GM12878 (cell line): Measurements from ENCODE around the gene ZNF501. TPM values are rescaled to one million over a fixed set of nuclear protein-coding genes. Genes with fewer than 3 reads are reported as not detected.

Experiments used
- ATAC-seq: fragments of 200-7000 bp; cut with Tn5 transposase; 3 replicates; pipeline ENCODE4 v1.9.1; 2020; ENCODE audit warnings: mild to moderate bottlenecking, moderate library complexity
- Bru-seq: library from RNA; stranded (reverse); fragments of 400-500 nt; gene quantifications from one replicate; lab custom pipeline; 2021; lab: Mats Ljungman, UMichigan
- BruChase-seq, 2 experiments: library from RNA; stranded (reverse); fragments of 400-500 nt; gene quantifications; one replicate each; lab custom pipeline; 2021; lab: Mats Ljungman, UMichigan
- BruUV-seq: library from RNA; stranded (reverse); fragments of 400-500 nt; replicated peaks from 2 replicates; lab custom pipeline; 2021; lab: Mats Ljungman, UMichigan
- CTCF ChIA-PET: fragments of 300-600 bp; sonication (Branson Sonifier 250); formaldehyde crosslinking; extraction: SDS; loops from one replicate; lab custom pipeline; 2021; ENCODE audit warnings: inconsistent platforms; lab: Yijun Ruan, JAX
- POLR2A ChIA-PET: fragments of 350-600 bp; formaldehyde crosslinking; extraction: SDS; loops from one replicate; lab custom pipeline; 2021; ENCODE audit warnings: inconsistent platforms; lab: Charles Lee
- RAD21 ChIA-PET: fragments of 300-600 bp; sonication (Branson Sonifier 250); formaldehyde crosslinking; loops from one replicate; lab custom pipeline; 2023; ENCODE audit warnings: antibody characterized with exemption; ENCODE audit not compliant: unreplicated experiment; lab: Charles Lee
- SMC1A ChIA-PET: fragments of 300-600 bp; sonication (Branson Sonifier 250); formaldehyde crosslinking; loops from one replicate; lab custom pipeline; 2023; ENCODE audit not compliant: unreplicated experiment, uncharacterized antibody; lab: Charles Lee
- DNase-seq: peaks from one replicate; pipeline ENCODE4 v3.0.0-alpha.2; 2011; ENCODE audit warnings: low read depth, low spot score
- FAIRE-seq: peaks from 3 replicates; lab custom pipeline; 2011; peaks lifted over from hg19 to GRCh38; lab: Jason Lieb, UNC
- H2AFZ ChIP-seq: 2 replicates; pipeline ENCODE4 v1.6.0; 2011; ENCODE audit warnings: low read depth, low read length, control low read depth; ENCODE audit not compliant: control insufficient read depth
- H3K27ac ChIP-seq: 2 replicates; pipeline ENCODE4 v1.5.1; 2011; ENCODE audit warnings: control low read depth; ENCODE audit not compliant: control insufficient read depth, insufficient read depth
- H3K27me3 ChIP-seq, 2 experiments: replicated peaks in 1 of 2; 2 replicates each; pipeline versions ENCODE4 v1.6.0 to v1.6.1; 2011; ENCODE audit warnings: low read length in 1 of 2; ENCODE audit not compliant: control insufficient read depth in 2 of 2, insufficient read depth in 2 of 2
- H3K36me3 ChIP-seq, 2 experiments: 2 replicates each; pipeline ENCODE4 v1.5.1; 2011; ENCODE audit warnings: low read length in 1 of 2; ENCODE audit not compliant: control insufficient read depth in 2 of 2, insufficient read depth in 2 of 2
- H3K4me1 ChIP-seq: 2 replicates; pipeline ENCODE4 v1.6.1; 2011; ENCODE audit warnings: mild to moderate bottlenecking, low read length, moderate library complexity, mixed read lengths; ENCODE audit not compliant: control insufficient read depth, insufficient read depth
- H3K4me2 ChIP-seq: 2 replicates; pipeline ENCODE4 v1.6.0; 2011; ENCODE audit warnings: control low read depth; ENCODE audit not compliant: control insufficient read depth, insufficient read depth
- H3K4me3 ChIP-seq: fragments of 200-600 bp; sonication (generic); 2 replicates; pipeline ENCODE4 v1.5.1; 2016
- H3K79me2 ChIP-seq: 2 replicates; pipeline ENCODE4 v1.6.0; 2011; ENCODE audit warnings: low read length; ENCODE audit not compliant: control insufficient read depth, insufficient read depth
- H3K9ac ChIP-seq: 2 replicates; pipeline ENCODE4 v1.8.0; 2011; ENCODE audit warnings: low read length, control low read depth, mixed read lengths; ENCODE audit not compliant: control insufficient read depth, insufficient read depth
- H3K9me3 ChIP-seq: replicated peaks from 3 replicates; pipeline ENCODE4 v1.5.1; 2011; ENCODE audit warnings: mild to moderate bottlenecking, low read length; ENCODE audit not compliant: control insufficient read depth, insufficient read depth
- H4K20me1 ChIP-seq: 2 replicates; pipeline ENCODE4 v1.6.0; 2011; ENCODE audit not compliant: control insufficient read depth, insufficient read depth
- CHD2 ChIP-seq: IDR thresholded peaks from 2 replicates; pipeline ENCODE4 v1.6.1; 2011; ENCODE audit warnings: low read depth, low read length, improper control_type of control experiment, borderline replicate concordance
- CREB1 ChIP-seq: IDR thresholded peaks from 2 replicates; pipeline ENCODE4 v1.6.1; 2012; ENCODE audit warnings: low read depth, mild to moderate bottlenecking, inconsistent platforms
- GATAD2B ChIP-seq: fragments of 450-650 bp; conservative IDR thresholded peaks from 2 replicates; pipeline ENCODE4 v1.6.1; 2017; ENCODE audit warnings: low read depth, mild to moderate bottlenecking, moderate library complexity
- IRF4 ChIP-seq: IDR thresholded peaks from 2 replicates; pipeline ENCODE4 v1.6.1; 2011; ENCODE audit warnings: low read depth, low read length
- KLF5 ChIP-seq: fragments of 450-650 bp; IDR thresholded peaks from 2 replicates; pipeline ENCODE4 v1.6.1; 2014; ENCODE audit warnings: mild to moderate bottlenecking; ENCODE audit not compliant: partially characterized antibody
- NRF1 ChIP-seq: conservative IDR thresholded peaks from 2 replicates; pipeline ENCODE4 v1.6.1; 2011; ENCODE audit warnings: mild to moderate bottlenecking, low read depth, low read length, improper control_type of control experiment
- PML ChIP-seq: IDR thresholded peaks from 2 replicates; pipeline ENCODE4 v1.6.1; 2012; ENCODE audit warnings: low read length, inconsistent platforms
- POU2F2 ChIP-seq: IDR thresholded peaks from 3 replicates; pipeline ENCODE4 v1.6.1; 2011; ENCODE audit warnings: low read depth, mild to moderate bottlenecking, low read length, borderline replicate concordance
- RELA ChIP-seq: fragments of 450-650 bp; IDR thresholded peaks from 2 replicates; pipeline ENCODE4 v1.8.0; 2014; ENCODE audit warnings: borderline replicate concordance; ENCODE audit not compliant: partially characterized antibody
- RUNX3 ChIP-seq: IDR thresholded peaks from 2 replicates; pipeline ENCODE4 v1.6.1; 2012; ENCODE audit warnings: low read length, inconsistent platforms
- SMAD5 ChIP-seq: IDR thresholded peaks from 2 replicates; pipeline ENCODE4 v1.6.1; 2016; ENCODE audit warnings: antibody characterized with exemption, low read depth
- SPI1 ChIP-seq: IDR thresholded peaks from 2 replicates; pipeline ENCODE4 v1.6.1; 2011; ENCODE audit warnings: low read depth, mild to moderate bottlenecking, low read length, moderate library complexity, borderline replicate concordance; ENCODE audit not compliant: insufficient read depth
- SRF ChIP-seq, 2 experiments: IDR thresholded peaks; 2 replicates each; pipeline ENCODE4 v1.6.1; 2011; ENCODE audit warnings: low read depth in 2 of 2, low read length in 2 of 2, mild to moderate bottlenecking in 1 of 2, moderate library complexity in 1 of 2
- SUPT20H ChIP-seq: IDR thresholded peaks from 2 replicates; pipeline ENCODE4 v1.6.1; 2011; ENCODE audit warnings: low read depth, mild to moderate bottlenecking, low read length, moderate library complexity, borderline replicate concordance; ENCODE audit not compliant: control insufficient read depth
- ZNF24 ChIP-seq: fragments of 450-650 bp; IDR thresholded peaks from 2 replicates; pipeline ENCODE4 v1.6.1; 2017; ENCODE audit warnings: antibody characterized with exemption, mild to moderate bottlenecking
- WGBS: methylation state at CpG from one replicate; pipeline ENCODE4 v1.1.6; 2016; ENCODE audit warnings: low lambda C conversion rate; ENCODE audit not compliant: insufficient replicate concordance, insufficient coverage; ENCODE audit errors: missing lambda C conversion rate; 5-methylcytosine and 5-hydroxymethylcytosine counted together
- in situ Hi-C: fragments of 300-500 bp; cut with MboI; formaldehyde crosslinking; loops from 9 replicates; pipeline ENCODE4 v1.14.3; 2018; ENCODE audit warnings: mixed read lengths
- intact Hi-C: fragments of 100-400 bp; cut with micrococcal nuclease; formaldehyde crosslinking; loops from one replicate; pipeline ENCODE4 v1.14.2; 2022; ENCODE audit not compliant: unreplicated experiment
- long read RNA-seq, 2 experiments: library from polyadenylated mRNA; unstranded; transcript quantifications; one replicate each; pipeline ENCODE4 v2.0.0, GENCODE V29; 2019 to 2020
- polyA minus RNA-seq, 3 experiments: library from RNA; depleted of rRNA, polyadenylated mRNA; stranded (reverse); fragments of >200 nt; gene quantifications; 2 replicates each; pipeline ENCODE4 v1.2.3, GENCODE V29; 2011
- polyA plus RNA-seq, 11 experiments: library from polyadenylated mRNA; depleted of rRNA in 4 of 11; unstranded in 6 of 11; stranded (reverse) in 5 of 11; fragments of >200 nt; fragmentation: Nextera tagmentation in 4 of 11; fragmentation: Illumina TruSeq in 1 of 11; extraction: Ambion mirVana in 4 of 11; extraction: Trizol in 1 of 11; gene quantifications; 1 replicate in 1 of 11; 2 replicates in 10 of 11; pipeline versions ENCODE4 v1.2.1 to v1.2.3, GENCODE V29; 2011 to 2016; ENCODE audit warnings: inconsistent platforms in 2 of 11, missing spikeins in 2 of 11, low read depth in 1 of 11
- total RNA-seq, 4 experiments: library from RNA; depleted of rRNA in 3 of 4; stranded (reverse); fragments of >200 nt in 3 of 4; fragmentation: Illumina TruSeq in 1 of 4; extraction: Trizol in 1 of 4; gene quantifications; 2 replicates each; pipeline versions ENCODE4 v1.2.1 to v1.2.3, GENCODE V29; 2013 to 2021
- TF ChIP-seq, protein P1 (sequence below): fragments of 450-650 bp; IDR thresholded peaks from 2 replicates; pipeline ENCODE4 v1.6.1; 2016; ENCODE audit warnings: mild to moderate bottlenecking, moderate library complexity, borderline replicate concordance

Gene ZNF501
- total RNA-seq (2013; cell fraction: nucleolus; rRNA removed) = 12.3 and 12.5 TPM in 2 replicates
- total RNA-seq (2014; rRNA removed) = 2.8 and 3.2 TPM in 2 replicates
- 1.5 and 1.9 TPM in 2 replicates for total RNA-seq (2014; rRNA removed; fragmentation: Illumina TruSeq; extraction: Trizol)
- 1.8 and 2.0 TPM in 2 replicates for total RNA-seq (2021)
- polyA plus RNA-seq (2011; ENCODE audit: low read depth) = 0.96 TPM
- polyA plus RNA-seq (2011; rRNA removed) = 3.8 and 5.5 TPM in 2 replicates
- polyA plus RNA-seq (2011; cell fraction: cytosol; rRNA removed) = 0.85 and 1.8 TPM in 2 replicates
- 2.5 and 4.4 TPM in 2 replicates for polyA plus RNA-seq (2011; cell fraction: nucleus; rRNA removed)
- 1.3 and 1.9 TPM in 2 replicates for polyA plus RNA-seq (2012)
- 1.3 and 2.1 TPM in 2 replicates for polyA plus RNA-seq (2014; fragmentation: Illumina TruSeq; extraction: Trizol)
- polyA plus RNA-seq (2014; fragmentation: Nextera tagmentation; extraction: Ambion mirVana) = under 1 TPM; 0.35 to 0.40 TPM
- 1.6 TPM in 2 replicates for polyA plus RNA-seq (2014; rRNA removed)
- 1 to 10 TPM; 1.7 TPM for polyA plus RNA-seq (2016; fragmentation: Nextera tagmentation; extraction: Ambion mirVana)
- polyA minus RNA-seq (2011; rRNA and poly(A)+ RNA removed) = 3.5 and 5.3 TPM in 2 replicates
- polyA minus RNA-seq (2011; cell fraction: cytosol; rRNA and poly(A)+ RNA removed) = 0.80 and 2.5 TPM in 2 replicates
- polyA minus RNA-seq (2011; cell fraction: nucleus; rRNA and poly(A)+ RNA removed) = 6.3 and 9.4 TPM in 2 replicates
- Bru-seq, nascent RNA = percentile 64 among the genes with signal in this experiment
- BruChase-seq, experiment 1, labeled RNA remaining after a 6-hour chase = percentile 47 among the genes with signal in this experiment
- percentile 54 among the genes with signal in this experiment for BruChase-seq, experiment 2, labeled RNA remaining after a 2-hour chase
- long read RNA-seq, experiment 1, partial matches to known transcripts = 0 of 1 reads
- long read RNA-seq, experiment 1, other reads (novel, unspliced or antisense) = 0 of 1 reads
- long read RNA-seq, experiment 2, transcript ZNF501-205 (3 exons, 3,382 nt) = major isoform, 6 of 12 reads
- long read RNA-seq, experiment 2, partial matches to known transcripts = 0 of 12 reads
- long read RNA-seq, experiment 2, other reads (novel, unspliced or antisense) = 2 of 12 reads

DNA sequence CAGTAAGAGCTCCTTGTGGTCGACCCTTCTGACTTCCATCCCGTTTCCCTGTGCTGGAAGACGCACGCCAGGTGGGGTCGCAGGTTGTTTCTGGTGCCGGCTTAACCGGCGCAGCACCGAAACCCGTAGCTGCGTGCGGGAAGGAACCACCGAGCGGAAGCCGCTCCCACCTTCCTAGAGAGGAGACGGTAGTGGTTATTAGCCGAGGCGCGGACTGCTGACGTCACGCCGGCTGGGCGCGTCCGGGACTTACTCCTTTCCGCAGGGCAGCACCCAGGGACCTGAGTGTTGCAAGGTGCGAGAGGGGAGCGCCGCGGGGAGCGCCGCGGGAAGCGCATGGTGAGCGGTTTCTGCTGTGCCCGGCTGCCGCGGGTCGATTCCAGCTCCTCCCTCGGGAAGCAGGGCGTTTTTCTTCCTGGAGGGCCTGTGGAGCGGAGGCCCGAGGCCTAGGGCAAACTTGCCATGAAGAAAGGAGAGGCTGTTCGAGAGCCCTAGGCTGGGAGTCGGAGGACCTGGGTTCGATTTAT, at the start of gene ZNF501:
TSS of gene ZNF501 (plus strand) at position 252 of the 527 bp plus-strand sequence. CDS start 4,787 bp downstream, outside the sequence.
- DNase-seq (peak; percentile 42), ATAC-seq (peak; percentile 100), FAIRE-seq (no peak)
- RAD21 ChIA-PET = no interaction called here
- intact Hi-C loops (no loop called here), in situ Hi-C loops (no loop called here)
- WGBS = 7% methylated on average over 38 of the region's 46 CpGs
- POLR2A ChIA-PET = interaction anchor here (1.0 to 1.3 kb wide), 4 partner anchors 33 to 104 kb away, joined by 3 to 7 read pairs (median 3); partner anchors contain the start of genes KIAA1143, KIF15 and ZNF197
- Histone ChIP-seq H3K27ac (no peak within 1 kb of the TSS), H3K36me3 (no peaks in the 10 kb centered on the region), H2AFZ (peak within 1 kb of the TSS; percentile 97), H3K79me2 (no peaks in the 10 kb centered on the region), H3K9ac (peak within 1 kb of the TSS; percentile 37; the same call in 1 of the 2 replicates), H3K27me3 (no peaks in the 10 kb centered on the region), H4K20me1 (no peaks in the 10 kb centered on the region), H3K4me2 (peak within 1 kb of the TSS; percentile 88), H3K9me3 (peaks cover 33% of the 10 kb centered on the region), H3K4me1 (no peaks in the 10 kb centered on the region), H3K4me3 (peak within 1 kb of the TSS; percentile 57)
- CTCF ChIA-PET = interaction anchor here (1.1 kb wide), 1 partner anchor 33 kb away, joined by 4 read pairs; no protein-coding TSS in a partner anchor
- SMC1A ChIA-PET = interaction anchor here (0.8 kb wide), 1 partner anchor 33 kb away, joined by 3 read pairs; no protein-coding TSS in a partner anchor
- BruUV-seq = no TSS peak
- TF ChIP-seq PML (0 out of 2 replicates have a peak, but pooled peaks have one; percentile 53), ZNF24 (0 out of 2 replicates have a peak, but pooled peaks have one; percentile 19), CREB1 (peak; percentile 97), SMAD5 (no peak), SUPT20H (no peak), KLF5 (peak; percentile 64), IRF4 (0 out of 2 replicates have a peak, but pooled peaks have one; percentile 24), RUNX3 (peak; percentile 89), SPI1 (no peak), SRF (IDR thresholded peaks at IDR 0.05; ENCODE audit: low read depth in 2 of 2, low read length in 2 of 2) (peak in 1 of 2 experiments; percentile 70; a peak in 1 of 4 replicates), RELA (peak; percentile 66), CHD2 (peak; percentile 62), GATAD2B (peak; percentile 58; the same call in 1 of the 2 replicates), NRF1 (no peak), POU2F2 (peak; percentile 17; the same call in 1 of the 3 replicates)
- TF ChIP-seq, protein P1, sequence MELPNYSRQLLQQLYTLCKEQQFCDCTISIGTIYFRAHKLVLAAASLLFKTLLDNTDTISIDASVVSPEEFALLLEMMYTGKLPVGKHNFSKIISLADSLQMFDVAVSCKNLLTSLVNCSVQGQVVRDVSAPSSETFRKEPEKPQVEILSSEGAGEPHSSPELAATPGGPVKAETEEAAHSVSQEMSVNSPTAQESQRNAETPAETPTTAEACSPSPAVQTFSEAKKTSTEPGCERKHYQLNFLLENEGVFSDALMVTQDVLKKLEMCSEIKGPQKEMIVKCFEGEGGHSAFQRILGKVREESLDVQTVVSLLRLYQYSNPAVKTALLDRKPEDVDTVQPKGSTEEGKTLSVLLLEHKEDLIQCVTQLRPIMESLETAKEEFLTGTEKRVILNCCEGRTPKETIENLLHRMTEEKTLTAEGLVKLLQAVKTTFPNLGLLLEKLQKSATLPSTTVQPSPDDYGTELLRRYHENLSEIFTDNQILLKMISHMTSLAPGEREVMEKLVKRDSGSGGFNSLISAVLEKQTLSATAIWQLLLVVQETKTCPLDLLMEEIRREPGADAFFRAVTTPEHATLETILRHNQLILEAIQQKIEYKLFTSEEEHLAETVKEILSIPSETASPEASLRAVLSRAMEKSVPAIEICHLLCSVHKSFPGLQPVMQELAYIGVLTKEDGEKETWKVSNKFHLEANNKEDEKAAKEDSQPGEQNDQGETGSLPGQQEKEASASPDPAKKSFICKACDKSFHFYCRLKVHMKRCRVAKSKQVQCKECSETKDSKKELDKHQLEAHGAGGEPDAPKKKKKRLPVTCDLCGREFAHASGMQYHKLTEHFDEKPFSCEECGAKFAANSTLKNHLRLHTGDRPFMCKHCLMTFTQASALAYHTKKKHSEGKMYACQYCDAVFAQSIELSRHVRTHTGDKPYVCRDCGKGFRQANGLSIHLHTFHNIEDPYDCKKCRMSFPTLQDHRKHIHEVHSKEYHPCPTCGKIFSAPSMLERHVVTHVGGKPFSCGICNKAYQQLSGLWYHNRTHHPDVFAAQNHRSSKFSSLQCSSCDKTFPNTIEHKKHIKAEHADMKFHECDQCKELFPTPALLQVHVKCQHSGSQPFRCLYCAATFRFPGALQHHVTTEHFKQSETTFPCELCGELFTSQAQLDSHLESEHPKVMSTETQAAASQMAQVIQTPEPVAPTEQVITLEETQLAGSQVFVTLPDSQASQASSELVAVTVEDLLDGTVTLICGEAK = peak; percentile 83
